GM10248 (cell line): ENCODE measurements around the gene B4GALT5.
A peak's percentile ranks its signal among the peaks of the same experiment; 100 is the strongest.

Experiments used
- CTCF ChIA-PET: fragments of 300-600 bp; sonication (Branson Sonifier 250); formaldehyde crosslinking; extraction: SDS; loops from one replicate; lab custom pipeline; 2021; ENCODE audit warnings: antibody characterized with exemption; lab: Yijun Ruan, JAX
- POLR2A ChIA-PET: fragments of 350-650 bp; sonication (Branson Sonifier 250); formaldehyde crosslinking; extraction: SDS; loops from one replicate; lab custom pipeline; 2020; ENCODE audit warnings: antibody characterized with exemption; lab: Yijun Ruan, JAX
- DNase-seq: peaks from one replicate; pipeline ENCODE4 v3.0.0; 2012; ENCODE audit errors: extremely low spot score
- TF ChIP-seq, protein P1 (sequence below): IDR thresholded peaks from 2 replicates; pipeline ENCODE4 v1.5.1; 2012; ENCODE audit warnings: mild to moderate bottlenecking, low read depth; ENCODE audit errors: extremely low read depth, missing control alignments, control extremely low read depth

B4GALT5 gene

DNA sequence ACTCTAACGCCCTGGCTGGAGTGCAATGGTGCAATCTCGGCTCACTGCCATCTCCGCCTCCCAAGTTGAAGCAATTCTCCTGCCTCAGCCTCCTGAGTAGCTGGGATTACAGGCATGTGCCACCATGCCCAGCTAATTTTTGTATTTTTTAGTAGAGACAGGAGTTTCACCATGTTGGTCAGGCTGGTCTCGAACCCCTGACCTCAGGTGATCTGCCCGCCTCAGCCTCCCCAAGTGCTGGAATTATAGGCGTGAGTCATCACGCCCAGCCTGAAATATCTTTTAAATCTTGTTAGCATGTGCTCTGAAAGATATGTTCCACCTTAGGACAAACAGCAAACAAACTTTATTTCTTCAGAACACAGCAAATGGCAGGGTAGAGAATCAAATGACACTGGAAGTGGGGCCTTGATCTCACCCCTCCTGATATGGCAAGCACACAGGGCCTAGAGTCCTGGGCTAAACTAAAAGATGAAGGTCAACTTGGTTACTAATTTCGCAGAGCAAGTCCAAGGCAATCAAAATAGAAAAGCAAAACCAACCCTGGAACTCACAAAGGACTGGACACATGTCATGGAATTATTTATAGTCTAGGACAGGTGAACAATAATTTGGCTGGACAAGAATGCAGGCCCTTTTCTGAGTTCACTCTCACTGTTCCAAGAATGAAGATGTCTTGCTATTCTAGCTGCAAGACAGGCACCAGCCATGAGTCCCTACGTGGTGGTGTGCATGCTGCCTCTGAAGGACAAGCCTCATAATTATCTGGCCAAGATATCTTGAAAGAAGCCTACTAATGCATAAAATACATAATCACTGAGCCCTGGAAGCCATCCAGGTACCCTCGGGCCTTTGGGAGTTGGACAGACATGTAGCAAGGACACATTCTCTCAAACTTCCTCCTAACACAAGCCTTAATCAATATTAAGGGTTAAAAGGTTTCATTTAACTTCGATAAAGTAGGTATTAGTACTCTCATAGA lies 35.6 kb downstream of the B4GALT5 start:
- no peak for DNase-seq
- CTCF ChIA-PET = interaction anchor here (0.9 to 2.5 kb wide), 7 partner anchors 9 to 168 kb away, joined by 3 to 16 read pairs (median 4); no protein-coding TSS in a partner anchor
- POLR2A ChIA-PET = no interaction called here

DNA sequence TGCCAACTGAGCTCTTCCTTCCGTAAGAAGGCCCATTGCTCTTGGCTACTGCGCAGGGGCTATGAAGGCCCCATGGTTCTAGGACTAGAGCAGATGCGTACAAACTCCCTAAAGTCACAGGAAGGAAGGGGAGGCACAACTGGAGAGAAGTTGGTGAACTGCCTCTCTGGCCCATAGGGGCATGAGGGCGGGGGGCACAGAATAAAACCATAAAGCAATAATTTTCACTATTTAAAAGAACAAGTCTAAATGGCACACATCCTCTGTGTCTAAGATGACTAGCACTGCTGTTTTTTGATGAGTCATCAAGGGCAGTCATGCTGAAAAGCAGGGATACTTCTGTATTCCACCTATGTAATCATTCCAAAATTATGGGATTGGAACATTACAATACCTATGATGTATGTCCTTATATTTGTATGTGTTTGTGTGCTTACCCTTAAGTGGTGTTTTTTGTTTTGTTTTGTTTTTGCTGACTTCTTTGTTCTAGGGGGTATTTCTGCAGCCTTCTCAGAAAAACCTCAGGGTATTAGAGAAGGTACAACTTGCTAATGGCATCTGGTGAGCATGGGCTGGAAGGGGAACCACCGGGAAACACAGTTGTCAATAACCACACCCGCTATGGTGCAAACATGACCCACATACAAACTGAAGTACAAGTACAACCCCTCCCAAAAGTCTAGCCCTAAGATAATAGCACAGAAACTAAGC lies 36.9 kb downstream of the B4GALT5 start:
- TF ChIP-seq, protein P1, sequence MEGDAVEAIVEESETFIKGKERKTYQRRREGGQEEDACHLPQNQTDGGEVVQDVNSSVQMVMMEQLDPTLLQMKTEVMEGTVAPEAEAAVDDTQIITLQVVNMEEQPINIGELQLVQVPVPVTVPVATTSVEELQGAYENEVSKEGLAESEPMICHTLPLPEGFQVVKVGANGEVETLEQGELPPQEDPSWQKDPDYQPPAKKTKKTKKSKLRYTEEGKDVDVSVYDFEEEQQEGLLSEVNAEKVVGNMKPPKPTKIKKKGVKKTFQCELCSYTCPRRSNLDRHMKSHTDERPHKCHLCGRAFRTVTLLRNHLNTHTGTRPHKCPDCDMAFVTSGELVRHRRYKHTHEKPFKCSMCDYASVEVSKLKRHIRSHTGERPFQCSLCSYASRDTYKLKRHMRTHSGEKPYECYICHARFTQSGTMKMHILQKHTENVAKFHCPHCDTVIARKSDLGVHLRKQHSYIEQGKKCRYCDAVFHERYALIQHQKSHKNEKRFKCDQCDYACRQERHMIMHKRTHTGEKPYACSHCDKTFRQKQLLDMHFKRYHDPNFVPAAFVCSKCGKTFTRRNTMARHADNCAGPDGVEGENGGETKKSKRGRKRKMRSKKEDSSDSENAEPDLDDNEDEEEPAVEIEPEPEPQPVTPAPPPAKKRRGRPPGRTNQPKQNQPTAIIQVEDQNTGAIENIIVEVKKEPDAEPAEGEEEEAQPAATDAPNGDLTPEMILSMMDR = no peak
- peak; percentile 50 for DNase-seq
- POLR2A ChIA-PET = interaction anchor here (0.7 kb wide), 1 partner anchor 12 kb away, joined by 4 read pairs; no protein-coding TSS in a partner anchor
- CTCF ChIA-PET = interaction anchor here (0.8 to 2.2 kb wide), 6 partner anchors 9 to 169 kb away, joined by 3 to 10 read pairs (median 4); no protein-coding TSS in a partner anchor

More for the DNA sequence above, 35.6 kb downstream of the B4GALT5 start:
- TF ChIP-seq, protein P1 = no peak

- CTCF ChIA-PET = interaction anchor here (0.7 to 2.2 kb wide), 14 partner anchors 10 to 170 kb away, joined by 3 to 10 read pairs (median 4); no protein-coding TSS in a partner anchor
- peak; percentile 59 for DNase-seq
- POLR2A ChIA-PET = interaction anchor here (0.6 to 1.1 kb wide), 5 partner anchors 10 to 383 kb away, joined by 3 to 4 read pairs (median 3); no protein-coding TSS in a partner anchor
- TF ChIP-seq, protein P1 = no peak
Measured at GRCh38 chr20:49675368-49676151, 38.1 kb downstream of the B4GALT5 start.

GRCh38 chr20:49674383-49675352 lies 39.0 kb downstream of the B4GALT5 start:
- ChIA-PET CTCF (interaction anchor here (1.2 to 2.2 kb wide), 7 partner anchors 11 to 66 kb away, joined by 3 to 10 read pairs (median 5); no protein-coding TSS in a partner anchor), POLR2A (interaction anchor here (0.6 to 1.1 kb wide), 4 partner anchors 11 to 382 kb away, joined by 3 read pairs; no protein-coding TSS in a partner anchor)
- TF ChIP-seq, protein P1 = no peak
- no peak for DNase-seq

GRCh38 chr20:49672096-49672664 lies 41.5 kb downstream of the B4GALT5 start:
- ChIA-PET CTCF (interaction anchor here (1.0 to 1.5 kb wide), 3 partner anchors 14 to 174 kb away, joined by 3 read pairs; no protein-coding TSS in a partner anchor), POLR2A (interaction anchor here (0.6 kb wide), 1 partner anchor 436 kb away, joined by 3 read pairs; no protein-coding TSS in a partner anchor)
- no peak for DNase-seq
- TF ChIP-seq, protein P1 = no peak
